DMS53 (cell line): Measurements from ENCODE around the gene TNNT3.
"Not testable (repeated sequence)": the region's sequence is repeated elsewhere in the genome, so short reads cannot be mapped to it uniquely, and the experiment has no call there.

Experiments used
- DNase-seq: peaks from one replicate; lab custom pipeline; 2025; lab: John Stamatoyannopoulos, UW

TNNT3 gene

GRCh38 chr11:1881442-1882264 lies 37.9 kb upstream of the TNNT3 start:
- DNase-seq, result peak; percentile 26

- peak; percentile 88 for DNase-seq
Observed at GRCh38 chr11:1882265-1883238, 37.0 kb upstream of the TNNT3 start.

- DNase-seq, result no peak
Observed at GRCh38 chr11:1883346-1884302, 35.9 kb upstream of the TNNT3 start.

- DNase-seq, result no peak
Observed at GRCh38 chr11:1884303-1884700, 35.2 kb upstream of the TNNT3 start.

GRCh38 chr11:1886551-1886950 lies 33.0 kb upstream of the TNNT3 start:
- not testable (repeated sequence) for DNase-seq

GRCh38 chr11:1887451-1888346 lies 31.8 kb upstream of the TNNT3 start:
- no peak for DNase-seq

GRCh38 chr11:1888347-1888753 lies 31.2 kb upstream of the TNNT3 start:
- no peak for DNase-seq

GRCh38 chr11:1888811-1889210 lies 30.7 kb upstream of the TNNT3 start:
- DNase-seq, result no peak

- no peak for DNase-seq
Observed at GRCh38 chr11:1889224-1889930, 30.1 kb upstream of the TNNT3 start.

GRCh38 chr11:1889941-1890855 lies 29.3 kb upstream of the TNNT3 start:
- no peak for DNase-seq

GRCh38 chr11:1890856-1891830 lies 28.4 kb upstream of the TNNT3 start:
- DNase-seq, result no peak

- DNase-seq, result no peak
Observed at GRCh38 chr11:1891831-1892115, 27.7 kb upstream of the TNNT3 start, which contains the start of gene PRR33. PRR33 (minus strand) TSS chr11:1891895; CDS start chr11:1890584, 1,311 bp downstream.

- no peak for DNase-seq
Observed at GRCh38 chr11:1892116-1892515, 27.4 kb upstream of the TNNT3 start.

- no peak for DNase-seq
Observed at GRCh38 chr11:1892558-1892957, 26.9 kb upstream of the TNNT3 start.

GRCh38 chr11:1893581-1894359 lies 25.7 kb upstream of the TNNT3 start:
- DNase-seq, result no peak

GRCh38 chr11:1894759-1895158 lies 24.7 kb upstream of the TNNT3 start:
- no peak for DNase-seq

GRCh38 chr11:1896468-1896867 lies 23.0 kb upstream of the TNNT3 start:
- DNase-seq, result no peak
